Loucy (cell line): Measurements from ENCODE around the gene ROBO2.
A peak's percentile ranks its signal among the peaks of the same experiment; 100 is the strongest.

ENCODE experiments used
- EZH2phosphoT487 ChIP-seq: fragments of 200-600 bp; IDR thresholded peaks from 2 replicates; pipeline ENCODE4 v1.6.1; 2018; ENCODE audit warnings: antibody characterized with exemption, mild to moderate bottlenecking, moderate library complexity, borderline replicate concordance
- TF ChIP-seq, protein P1 (sequence below): fragments of 200-600 bp; sonication (generic); conservative IDR thresholded peaks from 2 replicates; pipeline ENCODE4 v1.5.1; 2014; ENCODE audit warnings: mild to moderate bottlenecking, antibody characterized with exemption, low read length

GRCh38 chr3:77320514-77320913, 280.6 kb downstream of the ROBO2 start:
- TF ChIP-seq, protein P1, sequence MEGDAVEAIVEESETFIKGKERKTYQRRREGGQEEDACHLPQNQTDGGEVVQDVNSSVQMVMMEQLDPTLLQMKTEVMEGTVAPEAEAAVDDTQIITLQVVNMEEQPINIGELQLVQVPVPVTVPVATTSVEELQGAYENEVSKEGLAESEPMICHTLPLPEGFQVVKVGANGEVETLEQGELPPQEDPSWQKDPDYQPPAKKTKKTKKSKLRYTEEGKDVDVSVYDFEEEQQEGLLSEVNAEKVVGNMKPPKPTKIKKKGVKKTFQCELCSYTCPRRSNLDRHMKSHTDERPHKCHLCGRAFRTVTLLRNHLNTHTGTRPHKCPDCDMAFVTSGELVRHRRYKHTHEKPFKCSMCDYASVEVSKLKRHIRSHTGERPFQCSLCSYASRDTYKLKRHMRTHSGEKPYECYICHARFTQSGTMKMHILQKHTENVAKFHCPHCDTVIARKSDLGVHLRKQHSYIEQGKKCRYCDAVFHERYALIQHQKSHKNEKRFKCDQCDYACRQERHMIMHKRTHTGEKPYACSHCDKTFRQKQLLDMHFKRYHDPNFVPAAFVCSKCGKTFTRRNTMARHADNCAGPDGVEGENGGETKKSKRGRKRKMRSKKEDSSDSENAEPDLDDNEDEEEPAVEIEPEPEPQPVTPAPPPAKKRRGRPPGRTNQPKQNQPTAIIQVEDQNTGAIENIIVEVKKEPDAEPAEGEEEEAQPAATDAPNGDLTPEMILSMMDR: peak; percentile 72
- no peak for TF ChIP-seq EZH2phosphoT487
